Stimulated activated naive CD4-positive, alpha-beta T cell (primary cell): ENCODE measurements around the gene IRF1.
A peak's percentile ranks its signal among the peaks of the same experiment; 100 is the strongest.
"Not testable (repeated sequence)": the region's sequence is repeated elsewhere in the genome, so short reads cannot be mapped to it uniquely, and the experiment has no call there.

Experiments used
- DNase-seq, 6 experiments: peaks; one replicate each; lab custom pipeline; 2025; lab: John Stamatoyannopoulos, UW

The IRF1 gene

DNA sequence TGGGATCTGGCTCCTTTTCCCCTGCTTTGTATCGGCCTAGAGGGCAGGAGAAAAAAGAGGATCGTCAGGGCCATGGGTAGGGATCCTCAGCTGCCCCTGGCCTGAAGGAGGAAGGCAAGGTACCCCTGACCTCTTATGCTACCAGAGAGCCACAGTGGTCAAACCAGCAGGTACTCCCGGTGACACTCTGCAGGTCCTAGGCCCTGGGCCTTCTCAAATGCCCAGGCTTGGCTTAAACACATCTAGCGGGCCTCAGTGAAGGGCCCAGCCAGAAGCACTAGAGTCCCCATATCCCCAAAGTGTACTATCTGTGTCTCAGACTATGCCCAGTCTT, 3.5 kb downstream of the IRF1 start:
- peak in 1 of 6 experiments; percentile 27 for DNase-seq

DNA sequence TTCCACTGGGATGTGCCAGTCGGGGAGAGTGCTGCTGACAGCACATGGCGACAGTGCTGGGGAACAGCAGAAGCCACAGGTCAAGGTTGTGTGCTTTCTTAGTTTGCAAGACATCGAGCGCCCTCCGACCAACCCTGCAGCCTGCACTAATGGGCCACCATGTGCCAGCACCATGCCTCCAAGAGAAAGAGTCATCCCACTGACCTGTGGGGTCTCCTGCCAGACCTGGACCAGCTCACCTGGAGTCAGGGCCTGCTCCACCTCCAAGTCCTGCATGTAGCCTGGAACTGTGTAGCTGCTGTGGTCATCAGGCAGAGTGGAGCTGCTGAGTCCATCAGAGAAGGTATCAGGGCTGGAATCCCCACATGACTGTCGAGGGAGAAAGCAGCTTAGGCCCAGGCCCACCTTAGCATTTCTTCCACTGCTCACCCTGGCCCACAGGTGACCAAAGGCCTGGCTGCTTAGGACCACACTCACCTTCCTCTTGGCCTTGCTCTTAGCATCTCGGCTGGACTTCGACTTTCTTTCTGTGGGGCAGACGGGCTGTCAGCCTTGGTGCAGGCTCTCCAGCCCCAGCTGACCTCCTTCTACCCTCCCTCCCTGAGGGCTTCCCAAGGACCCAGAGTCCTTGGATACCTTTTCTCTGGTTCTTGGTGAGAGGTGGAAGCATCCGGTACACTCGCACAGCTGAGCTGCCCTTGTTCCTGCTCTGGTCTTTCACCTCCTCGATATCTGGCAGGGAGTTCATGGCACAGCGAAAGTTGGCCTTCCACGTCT, 4.1 kb downstream of the IRF1 start:
- no peak for DNase-seq

DNA sequence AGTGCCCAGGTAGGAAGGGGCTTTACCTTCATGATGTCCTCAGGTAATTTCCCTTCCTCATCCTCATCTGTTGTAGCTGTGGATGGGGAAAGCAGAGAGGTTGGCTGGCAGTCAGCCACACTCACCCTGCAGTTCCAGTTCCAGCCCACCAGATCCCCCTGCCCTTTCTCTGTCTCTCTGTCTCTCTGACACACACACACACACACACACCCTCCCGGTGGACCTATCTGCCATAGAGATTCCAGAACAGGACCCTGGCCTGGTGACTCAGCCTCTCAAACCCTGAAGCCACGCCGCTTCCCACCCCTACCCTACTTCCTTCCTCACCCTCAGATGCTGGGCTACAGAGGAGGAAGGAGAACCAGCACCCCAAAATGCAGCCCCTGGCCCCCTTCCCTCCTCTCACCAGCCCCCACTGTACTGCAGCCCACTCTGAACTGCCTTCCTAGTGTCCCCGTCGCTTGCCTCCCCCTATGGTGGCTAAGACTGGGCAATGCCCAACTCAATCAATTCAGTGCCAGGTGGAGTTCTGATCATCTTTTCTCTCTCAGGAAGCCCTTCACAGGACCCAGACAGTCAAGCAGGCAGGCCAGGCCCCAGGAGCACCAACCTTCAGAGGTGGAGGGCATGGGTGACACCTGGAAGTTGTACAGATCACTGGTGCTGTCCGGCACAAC, 4.8 kb downstream of the IRF1 start:
- DNase-seq: peak in 1 of 6 experiments; percentile 21

DNA sequence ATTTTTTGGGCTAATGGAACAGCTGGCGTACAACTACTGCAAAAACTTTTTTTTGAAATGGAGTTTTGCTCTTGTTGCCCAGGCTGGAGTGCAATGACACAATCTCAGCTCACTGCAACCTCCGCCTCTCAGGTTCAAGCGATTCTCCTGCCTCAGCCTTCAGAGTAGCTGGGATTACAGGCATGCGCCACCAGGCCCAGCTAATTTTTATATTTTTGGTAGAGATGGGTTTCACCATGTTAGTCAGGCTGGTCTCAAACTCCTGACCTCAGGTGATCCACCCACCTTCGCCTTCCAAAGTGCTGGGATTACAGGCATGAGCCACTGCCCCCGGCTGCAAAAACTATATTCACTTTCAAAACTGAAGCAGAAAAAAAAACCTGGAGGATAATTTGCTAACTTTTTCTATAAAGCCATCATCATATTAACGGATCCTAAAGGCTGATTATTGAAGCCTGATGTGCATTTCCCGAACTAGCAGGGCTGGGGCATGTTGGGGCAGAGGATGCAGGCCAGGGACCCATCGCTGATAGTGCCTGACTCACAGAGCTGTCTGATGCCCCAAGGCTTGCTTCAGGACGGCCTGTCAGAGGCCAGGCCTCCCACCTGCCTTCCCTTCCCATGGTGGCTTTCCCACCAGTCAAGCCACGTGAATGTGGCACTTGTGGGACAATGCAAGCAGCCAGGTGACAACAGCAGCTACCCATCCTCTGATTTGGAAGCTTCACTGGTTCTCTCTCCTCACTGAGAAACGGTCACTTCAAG, 5.5 kb downstream of the IRF1 start:
- DNase-seq: not testable (repeated sequence)

DNA sequence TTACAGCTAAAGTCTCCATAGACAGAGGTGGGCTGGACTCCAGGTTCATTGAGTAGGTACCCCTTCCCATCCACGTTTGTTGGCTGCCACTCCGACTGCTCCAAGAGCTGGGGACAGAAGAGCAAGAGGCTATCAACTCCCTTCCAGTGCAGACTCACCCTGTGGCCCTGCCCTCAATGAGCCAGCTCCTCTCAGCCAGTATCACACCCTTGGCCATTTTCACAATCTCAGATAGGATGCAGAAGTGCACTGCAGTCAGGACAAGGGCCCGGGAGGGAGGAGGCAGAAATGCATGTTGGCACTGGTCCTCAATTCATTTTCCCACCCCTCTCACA, 6.2 kb downstream of the IRF1 start:
- DNase-seq: no peak

DNA sequence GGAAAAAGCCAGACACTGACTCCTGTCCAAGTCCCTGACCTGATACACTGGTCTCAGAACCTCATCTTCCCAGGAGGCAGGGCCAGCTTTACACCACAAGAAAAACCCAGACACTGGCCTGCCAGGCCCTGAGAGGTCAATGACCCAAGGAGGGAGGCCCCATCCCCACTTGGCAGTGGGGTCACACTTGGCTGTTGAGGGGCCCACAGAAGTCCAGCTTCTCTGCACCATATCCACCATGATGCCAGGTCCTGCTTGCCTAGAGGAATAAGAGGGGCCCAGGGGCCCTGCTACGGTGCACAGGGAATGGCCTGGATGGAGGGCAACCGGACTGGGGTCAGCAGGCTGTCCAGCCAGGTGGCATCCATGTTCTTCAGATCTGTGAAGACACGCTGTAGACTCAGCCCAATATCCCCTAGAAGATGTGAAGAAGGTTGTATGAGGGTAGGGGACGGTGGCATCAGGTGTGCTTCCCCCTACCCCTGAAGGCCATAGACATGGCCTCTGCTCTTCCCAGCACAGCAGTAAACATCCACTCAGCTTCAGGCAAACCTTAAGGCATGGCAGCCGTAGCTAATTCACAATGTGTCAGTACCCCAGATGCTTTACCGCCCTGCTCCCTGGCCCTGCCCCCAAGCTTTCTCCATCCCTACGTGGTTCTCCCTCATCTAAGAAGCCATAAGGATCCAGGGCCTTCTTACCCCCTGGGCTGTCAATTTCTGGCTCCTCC, 6.7 kb downstream of the IRF1 start:
- no peak for DNase-seq

DNA sequence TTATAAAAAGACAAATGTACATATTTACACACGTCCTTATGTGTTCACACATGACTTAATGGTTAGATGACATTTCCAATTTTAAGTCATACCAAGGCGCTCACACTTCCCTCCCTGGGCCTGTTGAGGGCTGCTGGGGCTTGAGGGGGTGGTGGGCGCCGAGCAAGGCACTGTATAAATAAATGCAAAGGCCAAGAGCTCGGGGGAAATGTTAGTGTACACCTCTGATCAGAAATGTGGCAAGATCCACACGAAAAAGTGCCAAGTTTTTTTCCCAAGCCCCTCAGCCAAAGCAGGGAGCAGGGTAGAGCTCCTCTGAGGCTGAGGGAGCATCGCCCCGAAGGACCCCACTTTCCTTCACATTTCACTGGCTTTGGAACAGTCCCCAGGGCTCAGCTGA, 7.5 kb downstream of the IRF1 start:
- DNase-seq: no peak

DNA sequence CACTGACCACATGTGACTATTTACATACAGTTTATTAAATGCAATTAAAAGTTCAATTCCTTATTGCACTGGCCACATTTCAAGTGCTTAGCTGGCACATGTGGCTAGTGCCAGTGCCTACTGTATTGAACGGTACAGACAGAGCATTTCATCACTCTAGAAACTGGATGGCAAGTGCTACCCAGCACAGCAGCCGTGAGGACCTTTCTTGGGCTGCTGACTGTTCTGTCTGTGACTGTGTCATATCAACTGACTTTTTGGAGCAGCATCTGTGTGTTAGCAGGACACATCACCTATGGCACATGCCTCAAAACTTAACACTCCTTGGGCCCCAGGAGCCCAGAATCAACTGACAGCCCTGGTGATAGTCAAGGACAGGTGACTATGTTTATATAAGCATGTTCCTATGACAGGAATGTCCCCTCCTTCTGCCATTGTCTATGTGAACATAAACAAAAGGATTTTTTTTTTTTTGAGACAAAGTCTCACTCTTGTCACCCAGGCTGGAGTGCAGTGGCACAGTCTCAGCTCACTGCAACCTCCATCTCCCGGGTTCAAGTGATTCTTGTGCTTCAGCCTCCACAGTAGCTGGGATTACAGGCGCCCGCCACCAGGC, 8.9 kb downstream of the IRF1 start:
- DNase-seq: peak in 5 of 6 experiments; percentile 30 to 61 (median 42)

DNA sequence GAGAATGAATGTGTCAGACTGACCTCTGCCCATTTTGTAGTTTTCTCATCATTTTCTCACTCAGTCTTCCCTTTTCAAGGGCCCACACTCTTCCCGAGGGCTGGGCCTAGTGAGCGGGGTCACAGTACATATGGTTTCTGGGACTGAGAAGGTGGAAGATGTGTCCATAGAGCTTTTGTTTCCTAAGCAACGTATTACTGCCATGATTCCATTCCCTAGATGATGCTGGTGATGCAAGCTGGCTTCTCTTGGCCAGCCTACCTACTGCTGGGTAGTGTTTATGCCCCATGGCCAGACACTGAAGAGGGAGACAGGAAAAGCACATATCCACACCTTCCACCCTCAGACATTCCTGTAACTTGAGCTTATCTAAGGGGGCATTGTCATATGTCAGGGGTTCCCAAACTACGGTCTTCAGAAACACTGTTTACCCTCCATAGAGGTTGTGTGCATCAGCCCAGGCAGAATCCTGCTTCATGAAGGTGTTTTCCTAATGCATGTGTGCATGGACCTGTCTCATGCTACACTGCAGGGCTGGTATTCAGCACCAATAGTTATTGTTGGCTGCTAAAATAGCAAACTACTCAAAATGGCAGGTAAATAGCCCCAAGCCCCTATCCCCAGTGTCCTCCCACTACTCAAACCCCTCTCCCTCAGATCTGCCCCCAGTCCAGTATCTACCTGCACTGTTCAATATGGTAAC, 9.5 kb downstream of the IRF1 start:
- DNase-seq: peak in 3 of 6 experiments; percentile 36 to 61 (median 58)

DNA sequence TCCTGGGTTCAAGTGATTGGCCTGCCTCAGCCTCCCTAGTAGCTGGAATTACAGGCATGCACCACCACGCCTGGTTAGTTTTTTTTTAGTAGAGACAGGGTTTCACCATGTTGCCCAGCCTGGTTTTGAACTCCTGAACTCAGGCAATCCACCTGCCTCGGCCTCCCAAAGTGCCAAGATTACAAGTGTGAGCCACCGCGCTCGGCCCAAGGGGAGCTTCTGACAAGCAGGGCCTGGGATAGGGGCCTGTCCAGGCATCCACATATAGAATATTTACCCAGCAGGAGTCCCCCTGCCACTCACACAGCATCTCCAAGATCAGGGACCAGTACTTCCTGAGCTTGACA, 10.1 kb downstream of the IRF1 start:
- DNase-seq: peak in 4 of 6 experiments; percentile 28 to 58 (median 46)

DNA sequence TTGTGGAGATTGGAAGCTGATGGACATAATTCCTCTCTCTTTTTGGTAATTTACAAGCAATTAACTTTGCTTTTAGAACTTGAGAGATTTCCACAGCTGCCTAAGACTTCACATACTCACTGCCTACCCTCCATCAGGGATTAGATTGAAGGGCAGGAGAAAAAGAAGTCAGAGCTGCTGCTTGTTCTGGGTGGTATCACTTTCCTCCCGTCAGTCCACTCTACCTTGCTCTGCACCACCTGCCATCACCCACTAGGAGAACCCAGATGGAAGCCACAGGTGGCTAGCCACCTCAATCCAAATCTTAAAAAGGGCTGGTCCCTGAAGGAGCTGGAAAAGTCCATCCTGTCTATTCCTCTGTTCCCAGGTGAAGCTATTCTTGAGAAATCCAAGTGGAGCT, 10.5 kb downstream of the IRF1 start:
- peak in 3 of 6 experiments; percentile 11 to 37 (median 27) for DNase-seq

DNA sequence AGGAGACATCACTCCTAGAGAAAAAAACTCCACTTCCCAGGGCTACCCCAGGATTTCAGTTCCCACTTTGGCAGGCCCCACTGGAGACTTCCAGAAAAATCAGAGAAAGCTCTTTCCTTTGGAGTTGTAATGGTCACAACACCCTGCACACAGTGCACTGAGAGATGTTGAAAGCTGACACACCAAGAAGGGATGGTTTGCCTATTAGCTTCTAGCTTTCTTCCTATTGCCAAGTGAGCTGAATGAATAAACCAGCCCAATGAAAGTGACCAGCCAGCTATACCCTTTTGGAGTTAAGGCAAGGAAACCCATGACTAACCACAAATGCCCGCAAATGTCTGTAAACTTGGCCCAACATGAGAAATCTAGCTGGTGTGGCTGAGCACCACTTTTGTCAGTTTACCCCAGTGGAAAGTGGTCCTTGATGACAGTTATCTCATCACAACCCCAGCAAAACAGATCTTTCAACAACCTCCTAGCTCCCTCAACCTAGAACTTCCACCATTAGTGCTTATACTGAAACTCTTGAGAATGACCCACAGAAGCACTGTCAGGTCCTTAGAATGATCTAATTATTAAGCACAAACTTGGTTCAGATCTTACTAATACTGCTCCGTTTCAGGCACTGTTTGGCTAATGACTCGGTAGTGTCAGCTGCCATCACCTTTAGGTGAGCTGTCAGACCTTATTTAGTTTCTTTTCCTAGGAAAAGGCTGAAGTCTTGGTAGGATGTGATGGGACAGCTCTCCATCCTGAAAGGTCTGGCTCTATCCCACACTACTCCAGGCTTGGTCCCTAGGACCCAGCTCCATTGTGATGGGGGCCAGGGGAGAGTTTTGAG, 11.2 kb downstream of the IRF1 start:
- DNase-seq: peak in 2 of 6 experiments; percentile 48 to 52

DNA sequence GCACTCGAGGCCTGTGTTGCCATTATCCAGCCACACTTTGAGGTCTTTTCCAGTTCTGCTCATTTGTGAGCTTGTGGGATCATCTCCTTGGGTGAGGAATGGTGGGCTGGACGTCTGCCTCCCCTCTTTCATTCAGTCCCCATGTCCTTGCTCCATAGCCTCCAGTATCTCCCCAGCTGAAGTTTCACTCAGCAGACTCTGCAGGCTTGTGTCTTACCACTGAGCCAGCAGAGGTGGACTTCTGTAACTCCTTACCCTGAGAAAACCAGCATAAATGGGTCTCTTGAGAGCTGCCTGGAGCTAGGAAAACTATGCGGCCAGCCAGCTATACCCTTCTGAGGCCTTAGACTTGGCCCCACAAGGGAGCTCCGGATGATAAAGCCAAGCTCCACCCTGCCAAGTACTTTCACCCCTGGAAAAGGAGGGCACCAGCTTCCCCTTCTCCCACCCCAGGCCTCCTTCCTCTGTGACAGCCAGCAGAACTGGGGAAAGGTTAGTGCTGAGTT, 12.2 kb downstream of the IRF1 start:
- peak in 4 of 6 experiments; percentile 33 to 52 (median 46) for DNase-seq

DNA sequence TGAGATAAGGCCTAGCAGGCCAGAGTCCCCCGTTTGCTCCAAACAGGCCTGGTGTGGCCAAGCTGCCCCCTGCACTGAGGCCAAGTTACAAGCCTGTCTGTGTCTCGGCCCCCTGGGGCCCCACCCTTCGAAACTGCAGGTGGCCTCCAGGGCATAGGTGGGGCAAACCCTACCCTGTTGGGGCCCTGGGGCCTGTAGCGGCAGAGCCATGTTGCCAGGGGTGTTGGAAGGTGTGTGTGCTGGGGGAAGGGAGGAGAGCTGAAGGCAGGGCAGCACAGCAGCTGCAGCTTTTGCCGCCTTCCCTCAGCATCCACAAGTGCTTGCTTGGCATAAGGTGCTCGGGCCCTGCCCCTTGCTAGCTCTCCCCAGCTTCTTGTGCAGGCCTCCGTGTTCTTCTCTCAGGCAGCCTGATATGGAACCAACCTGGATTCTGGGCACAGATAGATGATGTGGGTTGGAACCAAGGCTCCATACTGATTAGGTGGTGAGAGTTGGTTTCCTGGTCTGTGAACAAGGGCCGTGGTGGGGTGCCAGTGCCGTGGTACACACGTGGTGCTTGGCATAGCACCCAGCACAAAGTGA, 12.7 kb downstream of the IRF1 start:
- DNase-seq: peak in 5 of 6 experiments; percentile 27 to 61 (median 53)

DNA sequence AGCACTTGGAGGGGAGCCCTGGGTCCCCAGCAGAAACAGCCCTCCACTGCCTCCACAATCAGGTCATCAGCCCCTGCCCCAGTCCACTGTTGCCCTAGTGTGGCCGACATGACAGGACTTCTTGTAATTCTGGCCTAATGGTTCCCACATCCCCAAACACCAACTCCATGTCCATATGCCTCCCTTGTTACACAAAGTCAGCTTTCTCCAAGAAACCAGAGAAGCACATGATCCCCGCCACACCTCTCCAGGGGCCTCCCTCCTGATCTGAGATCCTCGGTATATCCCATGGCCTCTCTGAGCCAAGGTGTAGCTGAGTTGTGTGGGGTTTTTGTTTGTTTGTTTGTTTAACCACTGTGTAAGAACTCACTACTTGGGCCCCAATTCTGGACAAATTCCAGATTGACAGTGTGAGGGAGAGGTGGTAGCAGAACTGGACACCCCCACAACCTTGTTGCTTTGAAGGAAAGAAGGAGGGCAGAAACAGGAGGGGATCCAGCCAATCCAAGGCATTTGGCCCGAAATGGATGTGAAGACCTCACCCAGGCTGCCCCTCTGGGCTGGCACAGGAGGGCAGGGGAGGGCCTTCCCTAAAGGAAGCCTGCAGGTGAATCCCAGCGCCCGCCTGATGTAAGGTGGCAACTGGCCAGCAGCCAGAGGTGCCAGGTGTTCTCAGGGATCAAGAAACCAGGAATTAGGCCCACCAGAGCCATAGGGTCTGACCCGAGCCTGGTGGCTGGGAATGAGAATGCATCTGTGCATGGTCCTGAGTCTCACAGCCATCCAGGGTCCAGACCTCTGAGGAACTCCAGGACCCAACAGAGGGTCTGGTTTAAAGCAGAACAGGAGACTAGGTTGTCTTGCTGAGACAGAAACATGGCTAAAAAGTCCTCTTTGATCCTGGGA, 13.4 kb downstream of the IRF1 start:
- DNase-seq: peak in 4 of 6 experiments; percentile 27 to 58 (median 51)

DNA sequence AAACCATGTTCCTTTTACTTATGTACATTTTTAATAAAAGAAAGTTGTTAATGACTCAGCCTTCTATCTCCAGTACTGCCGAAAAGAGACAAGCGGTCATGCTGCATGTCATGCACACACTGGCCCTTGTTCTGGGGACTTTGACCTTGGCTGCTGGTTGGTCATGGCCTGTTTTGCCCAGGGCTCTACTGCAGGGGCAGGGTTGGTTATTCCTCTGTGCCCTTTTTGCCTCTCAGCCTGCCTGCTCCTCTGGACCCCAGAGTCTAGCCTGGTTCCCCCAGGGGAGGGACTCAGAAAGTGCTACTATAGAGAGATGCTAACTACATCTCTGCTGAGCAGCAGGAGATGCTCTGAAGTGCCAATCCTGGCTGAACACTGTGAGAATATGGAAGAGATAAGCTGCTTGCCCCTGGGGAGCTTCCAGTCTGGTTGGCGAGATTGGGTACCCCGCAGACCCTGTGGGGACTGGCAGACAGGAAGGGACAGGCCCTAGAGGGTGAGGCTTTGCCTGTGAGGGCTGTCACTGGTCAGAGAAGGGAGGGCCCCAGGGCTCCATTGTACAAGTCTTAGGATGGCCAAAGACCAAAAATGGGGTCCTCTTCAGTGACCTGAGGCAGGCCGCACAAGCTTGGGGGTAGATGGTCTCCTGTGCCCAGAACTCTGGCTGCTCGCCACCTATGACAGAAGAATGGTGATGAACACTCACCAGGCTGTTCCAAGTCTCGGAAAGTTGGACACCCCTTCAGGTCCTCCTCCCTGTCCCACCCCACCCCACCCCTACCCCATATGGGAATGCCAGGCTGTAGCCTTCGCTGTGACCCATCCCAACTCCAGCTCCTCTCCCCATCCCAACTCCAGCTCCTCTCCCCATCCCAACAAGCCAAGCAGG, 14.3 kb downstream of the IRF1 start:
- peak in 2 of 6 experiments; percentile 36 to 55 for DNase-seq

DNA sequence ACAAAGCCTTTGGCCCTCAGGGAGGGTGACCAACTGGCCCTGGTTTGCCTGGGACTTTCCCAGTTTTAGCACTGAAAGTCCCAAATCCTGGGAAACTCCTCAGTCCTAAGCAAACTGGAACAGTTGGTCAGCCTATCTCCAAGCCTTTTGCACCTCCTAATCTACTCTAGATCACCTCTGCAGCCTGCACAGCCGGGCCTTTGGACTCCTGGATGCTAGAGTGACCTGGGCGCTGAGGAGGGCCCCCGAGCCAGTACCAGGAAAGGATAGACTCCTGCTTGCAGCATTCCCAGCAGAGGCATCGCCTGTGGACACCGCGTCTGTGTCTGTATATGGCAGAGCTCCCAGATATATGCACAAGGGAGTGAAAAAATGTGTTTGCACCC, 15.1 kb downstream of the IRF1 start:
- DNase-seq: peak in 2 of 6 experiments; percentile 27 to 29
